COLO668 (cell line): Measurements from ENCODE around the gene NOL9.
"Not testable (repeated sequence)": the region's sequence is repeated elsewhere in the genome, so short reads cannot be mapped to it uniquely, and the experiment has no call there.

ENCODE experiments used
- DNase-seq: peaks from one replicate; lab custom pipeline; 2025; ENCODE audit not compliant: unreplicated experiment; lab: John Stamatoyannopoulos, UW

NOL9 gene

DNA sequence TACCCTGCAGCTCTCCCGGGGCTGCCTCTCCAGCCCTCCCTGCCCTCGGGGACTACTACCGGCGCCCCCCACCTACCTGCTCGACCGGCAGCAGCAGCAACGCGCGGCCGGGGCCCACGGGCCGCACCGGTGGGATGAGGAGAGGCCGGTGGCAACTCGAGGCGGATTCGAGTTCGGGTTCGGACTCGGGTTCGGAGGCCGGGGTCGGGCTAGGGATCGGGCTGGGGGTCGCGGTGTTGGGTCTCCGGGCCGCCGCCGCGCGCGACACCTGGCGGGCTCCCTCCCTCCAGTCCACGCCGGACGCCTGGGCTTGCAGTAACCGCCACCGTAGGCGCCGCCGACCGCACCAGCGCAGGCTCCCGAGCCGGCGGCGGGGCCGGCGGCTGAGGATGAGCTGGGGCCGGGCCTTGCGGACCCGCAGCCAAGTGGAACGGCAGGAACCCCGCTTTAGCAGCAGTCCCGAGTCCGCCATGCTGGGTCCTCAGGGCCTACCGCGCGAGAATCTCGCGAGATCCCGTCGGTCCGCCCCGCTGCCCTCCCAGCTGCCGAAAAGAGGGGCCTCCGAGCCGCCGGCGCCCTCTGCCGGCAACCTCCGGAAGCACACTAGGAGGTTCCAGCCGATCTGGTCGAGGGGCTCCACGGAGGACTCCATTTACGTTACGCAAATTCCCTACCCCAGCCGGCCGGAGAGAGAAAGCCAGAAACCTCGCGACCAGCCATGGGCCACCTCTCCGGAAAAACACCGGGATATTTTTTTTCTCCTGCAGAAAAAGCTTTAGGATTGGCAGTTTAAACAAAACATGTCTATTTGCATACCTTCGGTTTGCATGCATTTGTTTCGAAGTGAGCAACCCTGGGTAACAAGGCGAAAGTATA lies at the start of gene NOL9:
NOL9 (minus strand) TSS at position 483 of the 876 bp plus-strand sequence; CDS start at position 472, 11 bp downstream.
- DNase-seq, result peak; percentile 98

DNA sequence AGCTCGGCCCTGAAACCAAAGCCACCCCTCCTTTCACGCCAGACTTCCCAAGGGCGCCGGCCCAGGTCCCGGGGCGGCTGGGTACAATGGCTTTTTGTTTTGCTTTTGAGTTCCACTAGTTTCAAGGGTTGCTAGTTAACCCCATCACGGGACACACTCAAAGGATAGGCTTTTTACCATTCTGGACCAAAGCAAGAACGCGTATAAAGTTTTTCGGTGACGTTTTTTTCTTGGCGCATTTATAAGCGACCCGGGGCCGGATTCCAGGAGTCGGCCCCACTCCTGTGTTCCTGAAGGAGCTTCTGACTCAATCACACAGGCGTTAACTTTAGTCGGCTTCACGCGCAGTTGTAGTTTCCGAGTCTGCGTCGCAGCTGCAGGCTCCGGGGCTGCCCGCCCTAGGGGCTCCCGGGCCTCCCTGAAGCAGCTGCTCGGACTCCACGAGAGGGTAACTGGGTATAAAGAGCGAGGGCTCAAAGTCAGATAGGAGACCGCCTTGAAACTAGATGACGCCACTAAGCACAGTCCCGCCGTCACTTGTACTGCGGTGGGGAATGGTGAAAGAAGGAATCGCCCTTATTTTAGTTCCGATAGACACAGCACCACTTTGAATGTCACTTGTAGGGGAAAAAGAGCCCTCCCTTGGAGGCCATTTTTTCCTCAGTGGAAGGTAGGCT lies 49.1 kb upstream of the NOL9 start:
- peak; percentile 56 for DNase-seq

DNA sequence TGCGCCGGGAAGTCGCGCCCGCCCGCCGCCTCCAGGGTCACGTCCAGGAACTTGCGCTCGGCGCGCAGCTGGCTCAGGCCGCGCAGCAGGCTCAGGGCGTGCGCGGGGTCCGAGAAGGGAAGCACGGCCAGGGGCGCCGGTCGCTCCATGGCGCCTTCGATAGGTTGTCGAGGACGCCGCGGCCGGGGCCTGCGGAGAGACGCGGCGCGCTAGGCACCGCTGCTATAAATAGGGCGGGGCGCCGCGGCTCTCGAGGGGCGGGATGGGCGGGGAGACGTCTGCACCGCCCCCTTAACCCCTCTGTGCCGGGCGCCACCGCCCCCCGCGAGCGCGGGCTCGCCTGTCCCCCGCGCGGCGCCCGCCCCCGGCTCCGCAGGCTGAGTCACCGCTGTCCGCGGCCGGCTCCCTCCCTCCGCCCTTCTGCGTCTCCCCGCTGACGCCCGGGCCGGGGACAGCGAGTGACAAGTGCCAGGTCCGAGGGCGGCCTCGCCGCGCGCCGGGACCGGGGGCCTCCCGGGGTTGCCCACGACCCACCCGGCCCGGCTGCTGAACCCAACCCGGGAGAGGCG lies 48.4 kb upstream of the NOL9 start, which contains the start of gene KLHL21:
KLHL21 (minus strand) TSS at position 201 of the 569 bp plus-strand sequence; CDS start at position 149, 52 bp downstream.
- DNase-seq, result peak; percentile 97

- peak; percentile 95 for DNase-seq
Measured at GRCh38 chr1:6601923-6602668, 47.8 kb upstream of the NOL9 start.

DNA sequence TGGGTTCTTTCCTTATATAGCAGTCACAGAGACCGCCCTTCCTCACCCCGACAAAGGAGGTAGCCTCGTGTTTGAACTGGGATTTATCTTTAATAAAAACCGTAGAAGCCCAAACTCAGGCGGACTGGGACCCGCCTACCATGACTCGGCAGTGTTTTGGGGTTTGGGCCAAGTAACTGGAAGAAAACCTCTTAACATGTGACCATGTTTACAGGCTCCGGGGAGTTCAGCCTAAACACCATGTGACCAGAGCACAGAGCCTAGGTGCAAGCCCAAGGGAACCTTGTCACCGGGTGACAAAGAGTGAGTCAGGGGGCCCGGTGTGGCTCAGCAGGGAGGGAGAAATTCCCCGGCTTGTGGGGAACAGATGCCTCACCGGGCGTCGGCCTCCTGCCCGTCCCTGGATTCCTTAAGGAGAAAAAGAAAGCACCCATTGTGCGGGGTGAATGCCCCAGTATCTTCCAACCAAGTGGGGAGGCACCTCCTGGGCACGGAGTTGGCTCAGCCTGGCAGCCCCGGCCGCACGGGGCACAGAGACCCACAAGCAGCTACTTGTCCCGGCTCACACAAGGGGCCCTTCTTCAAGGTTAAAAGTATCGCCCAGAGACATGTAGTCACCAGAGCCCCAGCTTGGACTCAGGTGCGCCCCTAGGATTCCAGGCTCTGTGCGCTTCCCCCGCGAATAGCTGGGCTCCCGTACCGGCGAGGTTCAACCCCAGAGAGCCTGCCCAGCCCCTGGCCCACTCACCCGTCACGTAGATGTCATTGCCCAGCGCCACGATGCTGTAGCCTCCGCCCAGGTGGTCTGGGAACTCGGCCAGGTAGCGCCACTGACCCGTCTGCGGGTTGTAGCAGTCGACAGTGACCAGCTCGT lies 47.0 kb upstream of the NOL9 start:
- peak; percentile 74 for DNase-seq

DNA sequence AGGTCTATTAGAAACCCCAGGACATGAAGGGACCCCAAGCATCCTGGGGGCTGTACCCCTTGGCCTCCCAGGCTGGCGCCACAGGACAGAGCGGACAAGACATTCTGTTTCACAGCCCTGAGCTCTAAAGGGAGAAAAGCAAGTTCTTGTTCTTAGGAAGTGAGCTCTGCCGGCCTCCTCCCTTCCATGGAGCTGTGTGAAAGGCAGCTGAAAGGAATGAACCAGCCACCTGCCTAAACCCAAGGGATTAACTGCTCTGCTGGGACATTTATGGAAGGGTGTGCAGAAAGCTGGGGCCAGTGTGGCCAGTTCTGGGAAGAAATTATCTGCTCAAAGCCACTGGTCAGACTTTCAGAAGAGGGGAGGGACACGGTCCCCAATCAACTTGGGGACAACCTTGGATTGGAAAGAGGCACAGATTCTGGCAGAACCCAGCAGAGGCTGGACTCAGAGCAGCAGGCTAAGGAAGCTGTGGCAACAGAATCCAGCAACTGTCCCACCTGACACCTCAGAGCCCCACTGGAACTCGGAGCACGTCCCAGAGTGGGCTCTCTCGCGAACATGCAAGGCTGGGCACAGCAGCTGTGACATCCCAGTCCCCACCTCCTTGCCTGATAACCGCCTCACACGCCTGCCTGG lies 46.2 kb upstream of the NOL9 start:
- no peak for DNase-seq

DNA sequence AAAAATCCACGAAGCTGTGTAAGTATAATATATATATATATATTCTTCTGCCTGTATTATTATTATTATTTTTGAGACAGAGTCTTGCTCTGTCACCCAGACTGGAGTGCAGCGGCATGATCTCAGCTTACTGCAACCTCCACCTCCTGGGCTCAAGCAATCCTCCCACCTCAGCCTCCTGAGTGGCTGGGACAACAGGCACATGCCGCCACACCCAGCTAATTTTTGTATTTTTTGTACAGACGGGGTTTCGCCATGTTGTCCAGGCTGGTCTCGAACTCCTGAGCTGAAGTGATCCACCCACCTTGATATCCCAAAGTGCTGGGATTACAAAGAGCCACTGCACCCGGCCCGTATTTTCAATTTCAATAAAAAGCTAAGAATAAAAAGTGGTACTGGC lies 45.7 kb upstream of the NOL9 start:
- not testable (repeated sequence) for DNase-seq

GRCh38 chr1:6599141-6599975 lies 45.0 kb upstream of the NOL9 start:
- DNase-seq, result peak; percentile 74

GRCh38 chr1:6597777-6598131 lies 43.4 kb upstream of the NOL9 start:
- no peak for DNase-seq

- DNase-seq, result no peak
Measured at GRCh38 chr1:6596886-6597776, 42.8 kb upstream of the NOL9 start.

DNA sequence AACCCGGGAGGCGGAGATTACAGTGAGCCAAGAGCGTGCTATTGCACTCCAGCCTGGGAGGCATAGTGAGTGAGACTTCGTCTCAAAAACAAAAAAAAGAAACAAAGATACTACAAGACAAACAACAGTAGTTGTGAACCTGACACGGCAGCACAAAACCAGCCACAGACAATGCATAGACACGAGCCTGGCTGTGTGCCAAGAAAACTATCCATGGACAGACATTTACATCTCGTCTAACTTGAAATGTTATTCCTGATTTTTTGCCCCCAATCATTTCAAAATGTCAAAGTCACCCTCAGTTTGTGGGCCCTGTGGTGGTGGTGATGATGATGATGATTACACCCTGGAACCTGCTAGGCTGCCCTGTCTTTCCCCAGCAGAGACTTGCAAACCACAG lies 42.0 kb upstream of the NOL9 start:
- DNase-seq, result peak; percentile 57

DNA sequence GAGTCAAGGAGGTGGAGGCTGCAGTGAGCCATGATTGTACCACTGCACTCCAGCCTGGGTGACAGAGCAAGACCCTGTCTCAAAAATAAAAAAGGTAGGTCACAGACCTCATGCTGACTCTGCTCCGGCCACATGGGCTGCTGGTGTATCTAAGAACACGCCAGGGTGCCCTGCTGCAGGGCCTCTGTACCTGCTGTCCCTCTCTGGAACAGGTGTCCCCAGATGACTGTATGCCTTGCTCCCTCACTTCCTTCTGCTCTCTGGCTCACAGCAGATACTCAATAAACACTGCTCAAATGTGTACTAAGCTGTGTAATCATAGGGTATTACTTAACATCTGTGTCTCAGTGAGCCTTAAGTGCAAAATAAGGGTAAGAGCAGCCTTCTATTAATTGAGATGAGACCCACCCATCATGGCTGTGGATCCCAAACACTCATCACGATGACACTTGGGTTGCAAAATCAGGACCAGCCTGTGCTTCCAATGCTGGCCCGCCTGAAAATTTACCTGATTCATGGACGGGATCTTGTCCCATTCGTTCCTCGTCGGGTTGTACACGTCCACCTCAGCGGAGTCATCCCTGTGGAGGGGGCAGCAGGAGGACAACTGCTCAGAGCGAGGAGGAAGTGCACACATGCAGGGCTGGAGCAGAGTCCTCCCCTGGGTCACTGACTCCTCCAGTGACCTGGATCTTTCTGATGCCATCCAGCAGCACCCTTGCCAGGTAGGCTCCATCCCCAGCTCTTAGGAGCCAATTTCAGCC lies 40.8 kb upstream of the NOL9 start:
- DNase-seq, result no peak

GRCh38 chr1:6593810-6594209 lies 39.5 kb upstream of the NOL9 start:
- no peak for DNase-seq

DNA sequence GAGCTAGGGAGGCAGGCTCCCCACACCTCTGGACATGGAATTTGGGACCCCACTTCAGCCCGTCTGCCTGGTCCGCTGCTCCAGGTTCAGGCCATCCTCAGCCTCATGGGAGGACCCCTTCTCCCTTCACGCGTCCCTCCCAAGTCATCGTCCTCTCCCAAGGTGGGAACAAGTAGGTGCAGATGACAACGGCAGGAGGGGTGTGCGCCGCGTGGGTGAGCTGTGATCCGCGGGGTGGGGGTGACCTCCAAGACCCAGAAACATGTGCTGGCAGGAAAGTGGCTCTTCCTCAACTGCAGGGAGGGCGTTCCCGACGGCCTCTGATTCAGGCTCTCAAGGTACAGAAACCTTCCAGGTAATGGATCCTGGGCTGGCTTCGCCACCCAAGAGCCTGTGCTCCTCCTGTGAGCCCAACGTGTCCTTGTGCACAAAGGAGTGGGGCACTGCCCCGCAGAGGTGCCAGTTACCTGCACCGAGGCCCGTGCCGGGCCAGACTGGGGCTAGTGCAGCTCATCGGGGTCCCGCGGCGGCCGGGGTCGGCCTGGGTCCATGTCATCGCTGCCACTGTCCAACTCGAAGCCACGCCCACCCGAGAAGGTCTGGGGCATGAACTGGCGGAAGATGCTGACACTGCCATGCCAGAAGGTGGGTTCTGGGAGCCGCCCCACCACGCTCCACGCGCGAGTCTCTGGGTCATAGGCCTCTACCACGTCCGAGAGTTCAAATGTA lies 38.7 kb upstream of the NOL9 start:
- DNase-seq, result no peak

- DNase-seq, result no peak
Measured at GRCh38 chr1:6592441-6592840, 38.1 kb upstream of the NOL9 start.

DNA sequence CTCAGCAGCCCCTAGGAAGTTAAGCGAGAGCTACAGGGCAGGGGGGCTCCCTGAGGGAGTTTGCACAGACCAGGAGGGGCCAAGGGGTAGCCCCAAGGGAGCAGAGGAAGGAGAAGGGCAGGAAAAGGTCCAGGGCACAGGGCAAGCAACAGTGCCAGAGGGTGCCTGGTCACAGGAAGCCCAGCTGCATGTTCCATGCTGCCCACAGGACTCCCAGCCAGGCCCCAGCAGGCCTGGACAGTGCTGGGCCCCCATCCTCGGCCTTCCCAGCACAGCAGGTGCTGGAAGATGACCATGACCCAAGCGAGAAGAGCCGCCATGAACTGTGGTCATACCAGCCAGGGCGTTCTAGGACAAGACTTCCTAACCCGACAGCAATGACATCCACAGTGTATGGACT lies 37.3 kb upstream of the NOL9 start:
- no peak for DNase-seq
